Cerebellar cortex (tissue), 1 donor: ENCODE results near the gene SPACA1.

Experiments
- DNase-seq: peaks from one replicate; pipeline ENCODE4 v3.0.0-alpha.2; 2015; ENCODE audit warnings: low spot score

The SPACA1 gene

GRCh38 chr6:88105741-88106340 lies 58.2 kb downstream of the SPACA1 start:
- no peak for DNase-seq

- no peak for DNase-seq
These were observed 59.6 kb downstream of the SPACA1 start for GRCh38 chr6:88107241-88107640.

GRCh38 chr6:88111991-88112390 lies 64.3 kb downstream of the SPACA1 start:
- DNase-seq, result no peak

- DNase-seq, result no peak
These were observed 67.2 kb downstream of the SPACA1 start for GRCh38 chr6:88114838-88115237.

- DNase-seq, result no peak
These were observed 67.7 kb downstream of the SPACA1 start for GRCh38 chr6:88115307-88115706.

GRCh38 chr6:88116276-88116675 lies 68.6 kb downstream of the SPACA1 start:
- no peak for DNase-seq
